CD4-positive, alpha-beta T cell treated with Interleukin-4 for 1 hour (primary cell): Measurements from ENCODE around the gene MUC3A.
"Not testable (repeated sequence)": the region's sequence is repeated elsewhere in the genome, so short reads cannot be mapped to it uniquely, and the experiment has no call there.

Source experiments
- DNase-seq, 2 donors: peaks; one replicate each; pipeline ENCODE4 v3.0.0-alpha.2; 2020 to 2022

MUC3A gene

GRCh38 chr7:100975371-100975821 lies 26.1 kb downstream of the MUC3A start:
- no peak for DNase-seq

DNA sequence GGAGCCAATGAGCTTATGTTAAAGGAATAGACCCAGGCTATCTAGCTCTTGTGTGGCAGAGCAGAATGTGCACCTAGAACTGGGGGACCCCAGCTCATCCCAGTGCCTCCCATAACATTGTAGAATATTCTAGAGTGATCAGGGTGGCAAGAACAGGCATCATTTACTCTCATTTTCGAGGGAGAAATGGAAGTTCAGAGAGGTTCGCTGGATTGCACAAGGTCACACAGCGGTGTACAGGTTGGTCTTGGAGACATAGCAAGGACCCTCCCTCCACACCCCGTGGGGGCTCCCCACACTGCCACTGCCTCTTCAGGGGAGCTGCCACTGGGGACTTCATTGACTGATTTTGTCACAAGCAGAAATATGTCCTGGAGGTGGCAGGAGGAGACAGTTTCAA lies 29.0 kb downstream of the MUC3A start:
- no peak for DNase-seq

DNA sequence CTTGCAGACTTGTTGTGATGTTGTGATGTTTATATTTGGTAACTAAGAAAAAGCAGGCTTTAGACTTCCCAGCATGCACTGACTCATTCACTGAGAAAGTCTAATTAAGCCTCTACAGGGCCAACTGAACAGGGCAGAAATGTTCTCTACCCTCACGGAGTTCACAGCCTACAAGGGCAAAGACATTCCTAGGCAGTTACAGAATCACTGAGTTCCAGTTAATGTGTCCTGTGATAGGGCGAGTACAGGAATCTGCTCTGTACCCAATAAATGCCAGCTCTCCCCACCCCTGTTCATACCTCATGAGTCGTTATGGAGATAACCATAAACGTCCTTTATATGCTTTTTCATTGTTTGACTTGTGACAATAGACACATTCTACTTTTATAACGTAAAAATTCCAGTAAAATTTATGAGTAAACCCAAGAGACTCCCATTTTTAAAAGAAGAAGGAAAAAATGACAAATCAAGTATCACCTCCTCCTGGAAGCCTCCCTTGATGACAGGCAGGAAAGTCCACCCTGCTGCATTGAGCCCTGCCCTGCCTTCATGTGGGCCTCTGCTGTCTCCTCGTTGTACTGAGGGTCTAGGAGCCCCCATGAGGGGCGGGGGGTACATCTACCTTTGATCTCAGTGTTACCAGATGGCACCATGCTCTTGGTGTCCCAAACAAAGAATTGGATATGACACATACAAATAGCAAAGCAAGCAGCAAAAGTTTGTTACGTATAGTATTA lies 34.3 kb downstream of the MUC3A start:
- DNase-seq: no peak

DNA sequence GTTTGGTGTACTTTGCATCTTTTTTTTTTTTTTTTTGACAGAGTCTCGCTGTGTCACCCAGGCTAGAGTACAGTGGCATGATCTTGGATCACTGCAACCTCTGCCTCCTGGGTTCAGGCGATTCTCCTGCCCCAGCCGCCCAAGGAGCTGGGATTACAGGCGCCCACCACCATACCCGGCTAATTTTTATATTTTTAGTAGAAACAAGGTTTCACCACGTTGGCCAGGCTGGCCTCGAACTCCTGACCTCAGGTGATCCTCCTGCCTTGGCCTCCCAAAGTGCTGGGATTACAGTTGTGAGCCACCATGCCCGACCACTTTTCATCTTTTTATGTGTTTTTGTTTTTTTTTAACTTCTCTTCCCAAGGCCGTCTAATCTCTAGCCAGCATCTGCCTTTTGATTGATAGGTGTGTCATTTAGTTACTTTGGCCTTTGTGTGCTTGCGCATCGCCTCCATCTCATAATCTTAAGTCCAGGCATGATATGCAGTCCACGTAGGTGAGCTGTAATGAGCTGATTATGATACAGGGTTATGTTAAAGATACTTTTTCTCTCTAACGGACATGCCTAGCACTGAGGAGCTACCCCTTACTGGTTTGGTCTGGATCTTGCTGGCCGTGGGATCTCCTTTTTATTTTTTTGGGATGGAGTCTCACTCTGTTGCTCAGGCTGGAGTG lies 35.0 kb downstream of the MUC3A start:
- not testable (repeated sequence) for DNase-seq

DNA sequence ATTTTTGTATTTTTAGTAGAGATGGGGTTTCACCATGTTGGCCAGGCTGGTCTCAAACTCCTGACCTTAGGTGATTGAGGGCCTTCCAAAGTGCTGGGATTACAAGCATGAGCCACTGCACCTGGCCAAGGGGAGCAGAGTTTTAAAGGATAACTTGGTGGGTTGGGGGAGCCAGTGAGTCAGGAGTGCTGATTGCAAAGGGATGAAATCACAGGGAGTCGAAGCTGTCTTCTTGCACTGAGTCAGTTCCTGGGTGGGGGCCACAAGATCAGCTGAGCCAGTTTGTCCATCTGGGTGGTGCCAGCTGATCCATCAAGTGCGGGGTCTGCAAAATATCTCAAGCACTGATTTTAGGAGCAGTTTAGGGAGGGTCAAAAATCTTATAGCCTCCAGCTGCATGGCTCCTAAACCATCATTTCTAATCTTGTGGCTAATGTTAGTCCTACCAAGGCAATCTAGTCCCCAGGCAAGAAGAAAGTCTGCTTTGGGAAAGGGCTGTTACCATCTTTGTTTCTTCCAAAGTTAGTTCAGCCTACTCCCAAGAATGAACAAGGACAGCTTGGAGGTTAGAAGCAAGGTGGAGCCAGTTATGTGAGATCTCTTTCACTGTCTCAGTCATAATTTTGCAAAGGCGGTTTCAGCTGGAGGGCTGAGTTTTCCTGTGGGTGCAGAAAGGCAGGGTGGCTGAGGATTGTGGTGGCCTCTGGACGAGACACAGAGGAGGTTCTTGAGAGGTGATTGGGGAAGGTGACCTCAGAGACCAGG lies 35.9 kb downstream of the MUC3A start:
- not testable (repeated sequence) for DNase-seq

DNA sequence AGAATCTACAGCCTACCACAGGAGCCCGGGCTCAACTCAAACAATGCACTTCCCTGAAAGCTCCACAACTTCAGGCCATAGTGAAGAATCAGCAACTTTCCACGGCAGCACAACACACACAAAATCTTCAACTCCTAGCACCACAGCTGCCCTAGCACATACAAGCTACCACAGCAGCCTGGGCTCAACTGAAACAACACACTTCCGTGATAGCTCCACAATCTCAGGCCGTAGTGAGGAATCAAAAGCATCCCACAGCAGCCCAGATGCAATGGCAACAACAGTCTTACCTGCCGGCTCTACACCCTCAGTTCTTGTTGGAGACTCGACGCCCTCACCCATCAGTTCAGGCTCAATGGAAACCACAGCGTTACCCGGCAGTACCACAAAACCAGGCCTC lies 42.3 kb downstream of the MUC3A start:
- DNase-seq: no peak

GRCh38 chr7:100992280-100992679 lies 42.9 kb downstream of the MUC3A start:
- not testable (repeated sequence) for DNase-seq

GRCh38 chr7:100994671-100995070 lies 45.3 kb downstream of the MUC3A start:
- DNase-seq: not testable (repeated sequence)

DNA sequence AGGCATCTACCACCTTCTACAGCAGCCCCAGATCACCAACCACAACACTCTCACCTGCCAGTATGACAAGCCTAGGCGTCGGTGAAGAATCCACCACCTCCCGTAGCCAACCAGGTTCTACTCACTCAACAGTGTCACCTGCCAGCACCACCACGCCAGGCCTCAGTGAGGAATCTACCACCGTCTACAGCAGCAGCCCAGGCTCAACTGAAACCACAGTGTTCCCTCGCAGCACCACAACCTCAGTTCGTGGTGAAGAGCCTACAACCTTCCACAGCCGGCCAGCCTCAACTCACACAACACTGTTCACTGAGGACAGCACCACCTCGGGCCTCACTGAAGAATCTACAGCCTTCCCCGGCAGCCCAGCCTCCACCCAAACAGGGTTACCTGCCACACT lies 49.2 kb downstream of the MUC3A start:
- DNase-seq: not testable (repeated sequence)

GRCh38 chr7:100999334-100999733 lies 50.0 kb downstream of the MUC3A start:
- not testable (repeated sequence) for DNase-seq

GRCh38 chr7:101000025-101000424 lies 50.7 kb downstream of the MUC3A start:
- DNase-seq: not testable (repeated sequence)

- not testable (repeated sequence) for DNase-seq
Measured at GRCh38 chr7:101002333-101002732, 53.0 kb downstream of the MUC3A start.

DNA sequence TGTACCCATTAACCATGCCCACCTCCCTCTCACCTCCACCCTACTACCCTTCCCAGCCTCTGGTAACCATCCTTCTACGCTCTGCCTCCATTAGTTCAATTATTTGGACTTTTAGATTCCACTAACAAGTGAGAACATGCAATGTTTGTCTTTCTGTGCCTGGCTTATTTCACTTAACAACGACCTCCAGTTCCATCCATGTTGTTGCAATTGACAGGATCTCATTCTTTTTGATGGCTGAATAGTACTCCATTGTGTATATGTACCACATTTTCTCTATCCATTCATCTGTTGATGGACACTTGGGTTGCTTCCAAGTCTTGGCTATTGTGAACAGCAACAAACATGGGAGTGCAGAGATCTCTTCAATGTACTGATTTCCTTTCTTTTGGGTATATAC lies 58.0 kb downstream of the MUC3A start:
- not testable (repeated sequence) for DNase-seq

DNA sequence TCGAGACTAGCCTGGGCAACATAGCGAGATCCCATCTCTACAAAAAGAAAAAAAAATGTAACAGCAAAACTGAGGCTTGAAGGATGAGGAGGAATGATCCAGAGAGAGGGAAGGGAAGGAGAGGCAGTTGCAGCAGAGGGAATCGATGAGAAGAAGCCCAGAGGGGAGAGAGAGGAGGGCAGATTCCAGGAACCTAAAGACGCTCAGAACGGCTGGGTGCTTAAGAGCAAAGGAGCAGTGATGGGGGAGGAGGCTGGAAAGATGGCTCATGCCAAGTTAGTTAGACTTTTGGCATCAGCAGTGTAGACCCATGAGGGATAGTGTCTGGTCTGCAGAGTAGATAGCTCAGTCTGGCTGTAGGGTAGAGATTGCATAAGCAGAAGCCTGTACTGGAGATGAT lies 60.3 kb downstream of the MUC3A start:
- no peak for DNase-seq

- DNase-seq: no peak
Measured at GRCh38 chr7:101012931-101013330, 63.6 kb downstream of the MUC3A start.

GRCh38 chr7:101015626-101016025 lies 66.3 kb downstream of the MUC3A start:
- DNase-seq: no peak

DNA sequence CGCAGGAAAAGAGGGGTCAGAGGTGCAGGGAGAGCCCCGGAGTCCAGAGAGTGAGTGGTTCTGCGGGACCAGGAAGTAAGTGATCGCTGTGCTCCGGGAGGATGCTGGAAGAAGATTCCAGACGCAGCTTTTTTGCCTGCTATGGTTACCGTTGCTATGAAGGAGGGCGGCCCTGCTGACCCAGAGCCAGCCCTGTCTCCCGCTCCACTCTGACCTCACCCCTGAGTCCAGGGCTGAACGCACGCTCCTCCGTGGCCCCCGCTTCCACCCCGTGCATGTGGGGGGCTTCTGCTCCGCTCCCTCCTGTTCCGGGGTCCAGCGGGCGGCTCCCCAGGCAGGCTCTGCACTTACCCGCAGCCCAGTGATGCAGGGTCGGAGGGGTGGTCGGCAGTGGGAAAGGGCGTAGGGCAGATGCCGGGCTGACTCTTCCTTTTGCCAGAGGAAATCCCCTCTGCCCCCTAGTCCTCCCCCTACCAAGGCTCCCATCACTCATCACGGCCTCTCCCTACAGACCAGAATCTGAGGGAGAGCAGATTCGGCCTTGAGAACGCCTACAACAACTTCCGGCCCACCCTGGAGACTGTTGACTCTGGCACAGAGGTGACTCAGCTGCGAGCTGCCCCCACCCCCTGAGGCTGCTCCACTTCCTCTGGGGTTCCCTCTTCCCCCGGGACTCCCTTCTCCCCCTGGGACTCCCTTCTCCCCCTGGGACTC lies 67.9 kb downstream of the MUC3A start:
- peak; percentile 71 to 75 for DNase-seq
